Smooth muscle cell (in vitro differentiated cells): ENCODE results near the gene CNTNAP2. TPM values are rescaled to one million over a fixed set of nuclear protein-coding genes. Genes with fewer than 3 reads are reported as not detected.

ENCODE experiments used
- DNase-seq: peaks from one replicate; lab custom pipeline; 2025; ENCODE audit not compliant: unreplicated experiment; lab: John Stamatoyannopoulos, UW
- H2AFZ ChIP-seq: fragments of 200-600 bp; sonication (generic); 2 replicates; pipeline ENCODE4 v1.6.0; 2016; ENCODE audit warnings: antibody characterized with exemption, low read depth, mild to moderate bottlenecking
- H3F3A ChIP-seq: fragments of 200-600 bp; sonication (generic); 2 replicates; pipeline ENCODE4 v1.6.0; 2017; ENCODE audit warnings: antibody characterized with exemption, low read depth
- H3K27ac ChIP-seq: fragments of 200-600 bp; sonication (generic); 2 replicates; pipeline ENCODE4 v1.5.1; 2016; ENCODE audit warnings: low read depth, mild to moderate bottlenecking
- H3K27me3 ChIP-seq: fragments of 200-600 bp; sonication (generic); 2 replicates; pipeline ENCODE4 v1.6.1; 2016; ENCODE audit warnings: low read depth, mild to moderate bottlenecking
- H3K36me3 ChIP-seq: fragments of 200-600 bp; sonication (generic); 2 replicates; pipeline ENCODE4 v1.5.1; 2016; ENCODE audit warnings: low read depth
- H3K4me1 ChIP-seq: fragments of 200-600 bp; sonication (generic); 2 replicates; pipeline ENCODE4 v1.5.1; 2016; ENCODE audit warnings: low read depth
- H3K4me2 ChIP-seq: fragments of 200-600 bp; sonication (generic); 2 replicates; pipeline ENCODE4 v1.6.0; 2016; ENCODE audit warnings: mild to moderate bottlenecking
- H3K4me3 ChIP-seq: fragments of 200-600 bp; sonication (generic); 2 replicates; pipeline ENCODE4 v1.5.1; 2016; ENCODE audit warnings: mild to moderate bottlenecking
- H3K79me2 ChIP-seq: fragments of 200-600 bp; sonication (generic); 2 replicates; pipeline ENCODE4 v1.6.0; 2016; ENCODE audit warnings: low read depth, mild to moderate bottlenecking
- H3K9ac ChIP-seq: fragments of 200-600 bp; sonication (generic); 2 replicates; pipeline ENCODE4 v1.6.0; 2016; ENCODE audit warnings: low read depth
- H3K9me3 ChIP-seq: fragments of 200-600 bp; sonication (generic); replicated peaks from 2 replicates; pipeline ENCODE4 v1.5.1; 2016; ENCODE audit warnings: low read depth
- H4K20me1 ChIP-seq: fragments of 200-600 bp; sonication (generic); 2 replicates; pipeline ENCODE4 v1.6.0; 2016; ENCODE audit warnings: low read depth
- CTCF ChIP-seq: fragments of 200-600 bp; sonication (generic); IDR thresholded peaks from 2 replicates; pipeline ENCODE4 v1.5.1; 2017; ENCODE audit warnings: borderline replicate concordance, mild to moderate bottlenecking, antibody characterized with exemption; ENCODE audit not compliant: insufficient read depth, poor library complexity, severe bottlenecking
- WGBS: methylation state at CpG from one replicate; pipeline ENCODE4 v1.1.7; 2016; ENCODE audit warnings: low lambda C conversion rate; 5-methylcytosine and 5-hydroxymethylcytosine counted together
- polyA plus RNA-seq: library from polyadenylated mRNA; unstranded; fragments of >200 nt; fragmentation: Nextera tagmentation; extraction: Ambion mirVana; gene quantifications from 2 replicates; pipeline ENCODE4 v1.2.1, GENCODE V29; 2016
- total RNA-seq: library from RNA; depleted of rRNA; stranded (reverse); fragments of >200 nt; gene quantifications from 2 replicates; pipeline ENCODE4 v1.2.3, GENCODE V29; 2014

Gene CNTNAP2
- total and polyA plus RNA-seq, 2 experiments from 2014 or later: 1.7 to 9.0 TPM

GRCh38 chr7:147903536-147904218 is 1787.1 kb downstream of the CNTNAP2 start:
- no peak overlapping the region for H3K9ac ChIP-seq
- no peaks in the 10 kb centered on the region for H3K36me3 ChIP-seq
- DNase-seq: no peak
- no peak overlapping the region for H3K4me2 ChIP-seq
- no peaks in the 10 kb centered on the region for H3F3A ChIP-seq
- peaks cover 12% of the 10 kb centered on the region for H3K4me1 ChIP-seq
- H3K4me3 ChIP-seq: no peak overlapping the region
- WGBS: 85% methylated on average over 13 of the region's 13 CpGs
- no peak overlapping the region for H2AFZ ChIP-seq
- H3K9me3 ChIP-seq: no peaks in the 10 kb centered on the region
- no peaks in the 10 kb centered on the region for H3K27me3 ChIP-seq
- H3K79me2 ChIP-seq: no peaks in the 10 kb centered on the region
- H4K20me1 ChIP-seq: no peaks in the 10 kb centered on the region
- no peak for TF ChIP-seq CTCF
- H3K27ac ChIP-seq: no peak overlapping the region

- no peaks in the 10 kb centered on the region for H3K27me3 ChIP-seq
- no peak for TF ChIP-seq CTCF
- DNase-seq: no peak
Measured at GRCh38 chr7:147904219-147904576, 1787.6 kb downstream of the CNTNAP2 start.

GRCh38 chr7:147909431-147910148 is 1793.0 kb downstream of the CNTNAP2 start:
- Histone ChIP-seq H3K79me2 (no peaks in the 10 kb centered on the region), H3F3A (no peaks in the 10 kb centered on the region), H3K4me1 (peaks cover 3% of the 10 kb centered on the region), H4K20me1 (no peaks in the 10 kb centered on the region), H2AFZ (no peak overlapping the region), H3K27ac (no peak overlapping the region), H3K36me3 (no peaks in the 10 kb centered on the region), H3K4me3 (no peak overlapping the region), H3K4me2 (no peak overlapping the region), H3K9ac (no peak overlapping the region), H3K27me3 (no peaks in the 10 kb centered on the region), H3K9me3 (no peaks in the 10 kb centered on the region)
- no peak for DNase-seq
- no peak for TF ChIP-seq CTCF
- 87% methylated on average over 10 of the region's 10 CpGs for WGBS

More at GRCh38 chr7:147904219-147904576, 1787.6 kb downstream of the CNTNAP2 start:
- Histone ChIP-seq H3K9ac (no peak overlapping the region), H3F3A (no peaks in the 10 kb centered on the region), H3K9me3 (no peaks in the 10 kb centered on the region), H2AFZ (no peak overlapping the region), H3K79me2 (no peaks in the 10 kb centered on the region), H3K4me1 (peaks cover 12% of the 10 kb centered on the region), H4K20me1 (no peaks in the 10 kb centered on the region), H3K4me3 (no peak overlapping the region), H3K27ac (no peak overlapping the region), H3K36me3 (no peaks in the 10 kb centered on the region), H3K4me2 (no peak overlapping the region)
- 13% methylated on average over 3 of the region's 3 CpGs for WGBS
